H9 (cell line): ENCODE measurements around the gene FGF22. TPM values are rescaled to one million over a fixed set of nuclear protein-coding genes. Genes with fewer than 3 reads are reported as not detected.

Experiments used
- DNase-seq: peaks from one replicate; pipeline ENCODE4 v3.0.0-alpha.2; 2017
- H2AFZ ChIP-seq: one replicate; pipeline ENCODE4 v1.6.1; 2013; ENCODE audit warnings: mild to moderate bottlenecking, low read length, control low read depth, moderate library complexity
- H2AK5ac ChIP-seq: 2 replicates; pipeline ENCODE4 v1.6.1; 2013; ENCODE audit warnings: low read length, control low read depth, mixed read lengths; ENCODE audit not compliant: insufficient read length
- H2BK120ac ChIP-seq: one replicate; pipeline ENCODE4 v1.6.1; 2013; ENCODE audit warnings: low read depth, mild to moderate bottlenecking, low read length, control low read depth, inconsistent platforms; ENCODE audit not compliant: poor library complexity, severe bottlenecking
- H2BK12ac ChIP-seq: 2 replicates; pipeline ENCODE4 v1.6.1; 2013; ENCODE audit warnings: low read length, control low read depth, mixed read lengths, low read depth; ENCODE audit not compliant: insufficient read length
- H2BK15ac ChIP-seq: 2 replicates; pipeline ENCODE4 v1.6.1; 2013; ENCODE audit warnings: low read depth, low read length, control low read depth
- H2BK20ac ChIP-seq: one replicate; pipeline ENCODE4 v1.6.1; 2013; ENCODE audit warnings: low read depth, mild to moderate bottlenecking, low read length, control low read depth, inconsistent platforms; ENCODE audit not compliant: poor library complexity, severe bottlenecking
- H2BK5ac ChIP-seq: 2 replicates; pipeline ENCODE4 v1.6.1; 2013; ENCODE audit warnings: low read length, control low read depth, mixed read lengths; ENCODE audit not compliant: insufficient read length
- H3K14ac ChIP-seq: 2 replicates; pipeline ENCODE4 v1.6.1; 2013; ENCODE audit warnings: low read length, control low read depth; ENCODE audit not compliant: insufficient read depth
- H3K18ac ChIP-seq: 2 replicates; pipeline ENCODE4 v1.6.1; 2013; ENCODE audit warnings: low read depth, mild to moderate bottlenecking, mixed read lengths, low read length, control low read depth; ENCODE audit not compliant: insufficient read length
- H3K23ac ChIP-seq: 2 replicates; pipeline ENCODE4 v1.6.1; 2013; ENCODE audit warnings: low read length, control low read depth, mixed read lengths, low read depth; ENCODE audit not compliant: insufficient read length
- H3K23me2 ChIP-seq: 2 replicates; pipeline ENCODE4 v1.6.1; 2013; ENCODE audit warnings: low read depth, mild to moderate bottlenecking, mixed read lengths, low read length, control low read depth; ENCODE audit not compliant: insufficient read length, poor library complexity, severe bottlenecking
- H3K27ac ChIP-seq: 2 replicates; pipeline ENCODE4 v1.5.1; 2013; ENCODE audit warnings: low read length, control low read depth, mixed read lengths, low read depth; ENCODE audit not compliant: insufficient read length
- H3K27me3 ChIP-seq: 2 replicates; pipeline ENCODE4 v1.6.1; 2013; ENCODE audit warnings: low read length, control low read depth, inconsistent platforms; ENCODE audit not compliant: insufficient read depth
- H3K4ac ChIP-seq: 2 replicates; pipeline ENCODE4 v1.6.1; 2013; ENCODE audit warnings: low read depth, mild to moderate bottlenecking, control low read depth, inconsistent platforms, low read length, moderate library complexity
- H3K4me1 ChIP-seq: 2 replicates; pipeline ENCODE4 v1.6.1; 2013; ENCODE audit warnings: low read length, control low read depth, inconsistent platforms; ENCODE audit not compliant: insufficient read depth
- H3K4me2 ChIP-seq: 2 replicates; pipeline ENCODE4 v1.6.1; 2013; ENCODE audit warnings: low read length, control low read depth, mixed read lengths; ENCODE audit not compliant: insufficient read length, insufficient read depth
- H3K56ac ChIP-seq: 2 replicates; pipeline ENCODE4 v1.6.1; 2013; ENCODE audit warnings: low read depth, mild to moderate bottlenecking, mixed read lengths, low read length, control low read depth; ENCODE audit not compliant: insufficient read length
- H3K79me1 ChIP-seq: 2 replicates; pipeline ENCODE4 v1.6.1; 2013; ENCODE audit warnings: low read depth, mild to moderate bottlenecking, moderate library complexity, low read length, control low read depth, inconsistent platforms; ENCODE audit not compliant: insufficient read depth, poor library complexity, severe bottlenecking
- H3K79me2 ChIP-seq: 2 replicates; pipeline ENCODE4 v1.6.1; 2013; ENCODE audit warnings: low read length, control low read depth, inconsistent platforms; ENCODE audit not compliant: insufficient read depth
- H3K9ac ChIP-seq: 2 replicates; pipeline ENCODE4 v1.6.1; 2013; ENCODE audit warnings: low read length, control low read depth, mixed read lengths; ENCODE audit not compliant: insufficient read length; ENCODE audit errors: extremely low read depth
- H3K9me3 ChIP-seq: one replicate; pipeline ENCODE4 v1.6.1; 2013; ENCODE audit warnings: low read depth, low read length, inconsistent platforms; ENCODE audit not compliant: control insufficient read depth
- H3T11ph ChIP-seq: one replicate; pipeline ENCODE4 v1.6.1; 2013; ENCODE audit warnings: mild to moderate bottlenecking, low read length, control low read depth, inconsistent platforms
- H4K20me1 ChIP-seq: one replicate; pipeline ENCODE4 v1.6.1; 2013; ENCODE audit not compliant: control insufficient read depth, insufficient read length, insufficient read depth
- H4K5ac ChIP-seq: 2 replicates; pipeline ENCODE4 v1.6.1; 2013; ENCODE audit warnings: low read depth, mild to moderate bottlenecking, mixed read lengths, low read length, control low read depth; ENCODE audit not compliant: insufficient read length
- H4K8ac ChIP-seq: replicated peaks from 2 replicates; pipeline ENCODE4 v1.6.1; 2013; ENCODE audit warnings: low read length, control low read depth, mixed read lengths, low read depth; ENCODE audit not compliant: insufficient read length
- H4K91ac ChIP-seq: 2 replicates; pipeline ENCODE4 v1.6.1; 2013; ENCODE audit warnings: low read depth, mild to moderate bottlenecking, moderate library complexity, mixed read lengths, low read length, control low read depth; ENCODE audit not compliant: insufficient read length
- H3K27ac Mint-ChIP-seq, 3 experiments: 2 replicates in 2 of 3; 3 replicates in 1 of 3; pipeline ENCODE4 v1.8.0; 2020 to 2021; ENCODE audit warnings: mixed read lengths in 3 of 3, mild to moderate bottlenecking in 1 of 3, moderate library complexity in 1 of 3
- H3K27me3 Mint-ChIP-seq: 2 replicates; pipeline ENCODE4 v1.8.0; 2021; ENCODE audit warnings: low read depth, mild to moderate bottlenecking, moderate library complexity, mixed read lengths
- H3K36me3 Mint-ChIP-seq, 3 experiments: 2 replicates in 2 of 3; 3 replicates in 1 of 3; pipeline ENCODE4 v1.8.0; 2020 to 2021; ENCODE audit warnings: low read depth in 3 of 3, mixed read lengths in 3 of 3; ENCODE audit not compliant: insufficient read depth in 1 of 3
- H3K4me1 Mint-ChIP-seq, 2 experiments: 2 replicates each; pipeline ENCODE4 v1.8.0; 2020; ENCODE audit warnings: mixed read lengths in 2 of 2
- H3K4me3 Mint-ChIP-seq, 2 experiments: 2 replicates in 1 of 2; 3 replicates in 1 of 2; pipeline ENCODE4 v1.8.0; 2020 to 2021; ENCODE audit warnings: mild to moderate bottlenecking in 2 of 2, mixed read lengths in 2 of 2, moderate library complexity in 1 of 2
- H3K9me3 Mint-ChIP-seq, 2 experiments: 2 replicates in 1 of 2; 3 replicates in 1 of 2; pipeline ENCODE4 v1.8.0; 2020; ENCODE audit warnings: mild to moderate bottlenecking in 2 of 2, mixed read lengths in 2 of 2, moderate library complexity in 1 of 2
- WGBS: extraction: QIAGEN DNeasy Blood & Tissue Kit; methylation state at CpG from one replicate; pipeline ENCODE4 v1.1.7; 2013; ENCODE audit warnings: missing lambda C conversion rate, low lambda C conversion rate, mixed read lengths; ENCODE audit not compliant: insufficient read length; ENCODE audit errors: extremely low coverage; 5-methylcytosine and 5-hydroxymethylcytosine counted together
- total RNA-seq: library from RNA; stranded (reverse); gene quantifications from 2 replicates; pipeline ENCODE4 v1.2.1, GENCODE V29; 2021
- TF ChIP-seq, protein P1 (sequence below): fragments of 200-600 bp; sonication (generic); conservative IDR thresholded peaks from 3 replicates; pipeline ENCODE4 v1.8.0; 2021; ENCODE audit warnings: antibody characterized with exemption, mild to moderate bottlenecking

The FGF22 gene
- total RNA-seq, 1 experiment from 2014 or later, result 0.72 TPM

DNA sequence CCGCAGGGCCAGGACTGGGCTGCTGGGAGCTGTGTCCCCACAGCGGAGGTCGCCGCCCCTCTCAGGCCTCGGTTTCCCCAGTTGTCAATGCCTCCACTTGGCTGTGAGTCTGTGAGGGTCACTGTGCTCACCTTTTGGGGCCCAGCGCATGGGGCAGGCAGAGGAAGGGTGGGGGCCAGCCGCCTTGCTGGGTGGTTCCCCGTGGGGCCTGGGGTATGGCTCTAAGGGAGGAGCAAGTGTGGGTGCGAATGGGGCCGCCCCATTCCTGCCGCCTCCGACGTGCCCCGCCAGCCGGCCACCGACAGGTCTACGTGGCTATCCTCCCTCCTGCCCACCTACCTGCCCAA lies 800 bp upstream of the FGF22 start:
- H3K4me1 ChIP-seq, result no peaks in the 10 kb centered on the region; the same call in 1 of the 2 replicates
- H3K18ac ChIP-seq, result no peak overlapping the region
- no peak overlapping the region for H3K4ac ChIP-seq
- no peak overlapping the region for H3K56ac ChIP-seq
- TF ChIP-seq, protein P1, sequence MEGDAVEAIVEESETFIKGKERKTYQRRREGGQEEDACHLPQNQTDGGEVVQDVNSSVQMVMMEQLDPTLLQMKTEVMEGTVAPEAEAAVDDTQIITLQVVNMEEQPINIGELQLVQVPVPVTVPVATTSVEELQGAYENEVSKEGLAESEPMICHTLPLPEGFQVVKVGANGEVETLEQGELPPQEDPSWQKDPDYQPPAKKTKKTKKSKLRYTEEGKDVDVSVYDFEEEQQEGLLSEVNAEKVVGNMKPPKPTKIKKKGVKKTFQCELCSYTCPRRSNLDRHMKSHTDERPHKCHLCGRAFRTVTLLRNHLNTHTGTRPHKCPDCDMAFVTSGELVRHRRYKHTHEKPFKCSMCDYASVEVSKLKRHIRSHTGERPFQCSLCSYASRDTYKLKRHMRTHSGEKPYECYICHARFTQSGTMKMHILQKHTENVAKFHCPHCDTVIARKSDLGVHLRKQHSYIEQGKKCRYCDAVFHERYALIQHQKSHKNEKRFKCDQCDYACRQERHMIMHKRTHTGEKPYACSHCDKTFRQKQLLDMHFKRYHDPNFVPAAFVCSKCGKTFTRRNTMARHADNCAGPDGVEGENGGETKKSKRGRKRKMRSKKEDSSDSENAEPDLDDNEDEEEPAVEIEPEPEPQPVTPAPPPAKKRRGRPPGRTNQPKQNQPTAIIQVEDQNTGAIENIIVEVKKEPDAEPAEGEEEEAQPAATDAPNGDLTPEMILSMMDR, result no peak
- Mint-ChIP-seq H3K27ac (peak overlapping the region in 1 of 3 experiments; percentile 74; a peak in 1 of 7 replicates), H3K4me3 (peak overlapping the region; percentile 54 to 77; a peak in 4 of 5 replicates), H3K4me1 (peaks cover 4 to 10% of the 10 kb centered on the region in 2 experiments; a peak in 3 of 4 replicates), H3K9me3 (0 out of 5 replicates have a peak, but pooled peaks cover 0 to 3% of the 10 kb centered on the region in 2 experiments), H3K36me3 (no peaks in the 10 kb centered on the region), H3K27me3 (peaks cover 29% of the 10 kb centered on the region)
- H4K20me1 ChIP-seq, result peaks cover 1% of the 10 kb centered on the region
- H4K91ac ChIP-seq, result no peak overlapping the region
- H2BK12ac ChIP-seq, result no peak overlapping the region
- H2BK5ac ChIP-seq, result no peak overlapping the region
- no peaks in the 10 kb centered on the region for H3K9me3 ChIP-seq
- no peak for DNase-seq
- no peak overlapping the region for H2BK20ac ChIP-seq
- no peak overlapping the region for H3K14ac ChIP-seq
- H2BK120ac ChIP-seq, result no peak overlapping the region
- H4K8ac ChIP-seq, result no peak overlapping the region
- H3K4me2 ChIP-seq, result peak overlapping the region; percentile 48
- H3K23me2 ChIP-seq, result peaks cover 4% of the 10 kb centered on the region
- H2BK15ac ChIP-seq, result no peak overlapping the region
- H2AFZ ChIP-seq, result no peak overlapping the region
- H3T11ph ChIP-seq, result no peak overlapping the region
- no peaks in the 10 kb centered on the region for H3K79me2 ChIP-seq
- H3K79me1 ChIP-seq, result no peaks in the 10 kb centered on the region
- H3K27ac ChIP-seq, result no peak overlapping the region
- WGBS, result no CpG with 5 or more reads among the region's 17 CpGs
- no peak overlapping the region for H4K5ac ChIP-seq
- H3K9ac ChIP-seq, result no peak overlapping the region
- H2AK5ac ChIP-seq, result no peak overlapping the region
- H3K23ac ChIP-seq, result no peak overlapping the region
- H3K27me3 ChIP-seq, result no peaks in the 10 kb centered on the region; the same call in 1 of the 2 replicates
